SK-N-SH treated with all-trans-retinoic acid at 6 μM for 48 hours (cell line): ENCODE data around the gene DENND4B.

Source experiments
- ATAC-seq: fragments of 200-7000 bp; cut with Tn5 transposase; 3 replicates; pipeline ENCODE4 v1.9.1; 2020; ENCODE audit warnings: mild to moderate bottlenecking, moderate library complexity
- ARNTL ChIP-seq: fragments of 450-650 bp; formaldehyde crosslinking; IDR thresholded peaks from 2 replicates; pipeline ENCODE4 v1.5.0; 2020; ENCODE audit warnings: low read depth, mild to moderate bottlenecking, moderate library complexity, borderline replicate concordance
- BACH2 ChIP-seq: fragments of 250-450 bp; sonication (Bioruptor Pico); IDR thresholded peaks from 2 replicates; pipeline ENCODE4 v1.9.0; 2021; ENCODE audit warnings: mild to moderate bottlenecking, borderline replicate concordance
- CSDC2 ChIP-seq: fragments of 250-450 bp; sonication (Bioruptor Pico); IDR thresholded peaks from 2 replicates; pipeline ENCODE4 v1.5.0; 2020; ENCODE audit warnings: mild to moderate bottlenecking, moderate library complexity
- CSRNP3 ChIP-seq: fragments of 250-450 bp; sonication (Bioruptor Pico); IDR thresholded peaks from 2 replicates; pipeline ENCODE4 v1.5.1; 2021; ENCODE audit warnings: mild to moderate bottlenecking, moderate library complexity
- ESRRG ChIP-seq: fragments of 250-450 bp; sonication (Bioruptor Pico); IDR thresholded peaks from 2 replicates; pipeline ENCODE4 v1.6.1; 2021; ENCODE audit warnings: mild to moderate bottlenecking
- GLIS3 ChIP-seq: fragments of 250-450 bp; sonication (Bioruptor Pico); IDR thresholded peaks from 2 replicates; pipeline ENCODE4 v1.5.0; 2020; ENCODE audit warnings: mild to moderate bottlenecking, moderate library complexity
- ISL1 ChIP-seq: fragments of 250-450 bp; sonication (Bioruptor Pico); IDR thresholded peaks from 2 replicates; pipeline ENCODE4 v2.1.2; 2022; ENCODE audit warnings: mild to moderate bottlenecking, moderate library complexity
- OSR1 ChIP-seq: fragments of 250-450 bp; sonication (Bioruptor Pico); IDR thresholded peaks from 2 replicates; pipeline ENCODE4 v1.8.0; 2022; ENCODE audit warnings: moderate library complexity, mild to moderate bottlenecking, inconsistent platforms
- PPARA ChIP-seq: fragments of 250-450 bp; sonication (Bioruptor Pico); IDR thresholded peaks from 2 replicates; pipeline ENCODE4 v1.5.0; 2020; ENCODE audit warnings: mild to moderate bottlenecking, borderline replicate concordance
- RARB ChIP-seq: fragments of 250-450 bp; sonication (Bioruptor Pico); IDR thresholded peaks from 2 replicates; pipeline ENCODE4 v1.8.0; 2021; ENCODE audit warnings: mild to moderate bottlenecking, moderate library complexity
- SNAI2 ChIP-seq: fragments of 250-450 bp; sonication (Bioruptor Pico); IDR thresholded peaks from 2 replicates; pipeline ENCODE4 v1.5.0; 2020; ENCODE audit warnings: mild to moderate bottlenecking, moderate library complexity
- TOX ChIP-seq: fragments of 250-450 bp; sonication (Bioruptor Pico); IDR thresholded peaks from 2 replicates; pipeline ENCODE4 v1.8.0; 2021; ENCODE audit warnings: mild to moderate bottlenecking, moderate library complexity, borderline replicate concordance
- ZFP3 ChIP-seq: fragments of 250-450 bp; sonication (Bioruptor Pico); IDR thresholded peaks from 2 replicates; pipeline ENCODE4 v1.5.0; 2020; ENCODE audit warnings: mild to moderate bottlenecking, moderate library complexity
- ZFP30 ChIP-seq: fragments of 450-650 bp; formaldehyde crosslinking; IDR thresholded peaks from 2 replicates; pipeline ENCODE4 v1.5.0; 2022; ENCODE audit warnings: mild to moderate bottlenecking, moderate library complexity
- ZNF565 ChIP-seq: fragments of 450-650 bp; formaldehyde crosslinking; conservative IDR thresholded peaks from 2 replicates; pipeline ENCODE4 v1.5.0; 2020; ENCODE audit warnings: low read depth, mild to moderate bottlenecking, moderate library complexity
- ZNF8 ChIP-seq: fragments of 450-650 bp; formaldehyde crosslinking; IDR thresholded peaks from 2 replicates; pipeline ENCODE4 v1.5.0; 2020; ENCODE audit warnings: mild to moderate bottlenecking, moderate library complexity
- TF ChIP-seq, protein P1 (sequence below): fragments of 250-450 bp; sonication (Bioruptor Pico); IDR thresholded peaks from 2 replicates; pipeline ENCODE4 v1.8.0; 2021; ENCODE audit warnings: low read depth, mild to moderate bottlenecking, moderate library complexity, borderline replicate concordance
- TF ChIP-seq, protein P2 (sequence below): fragments of 250-450 bp; sonication (Bioruptor Pico); IDR thresholded peaks from 2 replicates; pipeline ENCODE4 v1.5.1; 2020; ENCODE audit warnings: low read depth, mild to moderate bottlenecking, moderate library complexity
- TF ChIP-seq, protein P3 (sequence below): fragments of 250-450 bp; sonication (Bioruptor Pico); IDR thresholded peaks from 2 replicates; pipeline ENCODE4 v1.5.0; 2020; ENCODE audit warnings: mild to moderate bottlenecking, moderate library complexity

DENND4B gene, protein sequence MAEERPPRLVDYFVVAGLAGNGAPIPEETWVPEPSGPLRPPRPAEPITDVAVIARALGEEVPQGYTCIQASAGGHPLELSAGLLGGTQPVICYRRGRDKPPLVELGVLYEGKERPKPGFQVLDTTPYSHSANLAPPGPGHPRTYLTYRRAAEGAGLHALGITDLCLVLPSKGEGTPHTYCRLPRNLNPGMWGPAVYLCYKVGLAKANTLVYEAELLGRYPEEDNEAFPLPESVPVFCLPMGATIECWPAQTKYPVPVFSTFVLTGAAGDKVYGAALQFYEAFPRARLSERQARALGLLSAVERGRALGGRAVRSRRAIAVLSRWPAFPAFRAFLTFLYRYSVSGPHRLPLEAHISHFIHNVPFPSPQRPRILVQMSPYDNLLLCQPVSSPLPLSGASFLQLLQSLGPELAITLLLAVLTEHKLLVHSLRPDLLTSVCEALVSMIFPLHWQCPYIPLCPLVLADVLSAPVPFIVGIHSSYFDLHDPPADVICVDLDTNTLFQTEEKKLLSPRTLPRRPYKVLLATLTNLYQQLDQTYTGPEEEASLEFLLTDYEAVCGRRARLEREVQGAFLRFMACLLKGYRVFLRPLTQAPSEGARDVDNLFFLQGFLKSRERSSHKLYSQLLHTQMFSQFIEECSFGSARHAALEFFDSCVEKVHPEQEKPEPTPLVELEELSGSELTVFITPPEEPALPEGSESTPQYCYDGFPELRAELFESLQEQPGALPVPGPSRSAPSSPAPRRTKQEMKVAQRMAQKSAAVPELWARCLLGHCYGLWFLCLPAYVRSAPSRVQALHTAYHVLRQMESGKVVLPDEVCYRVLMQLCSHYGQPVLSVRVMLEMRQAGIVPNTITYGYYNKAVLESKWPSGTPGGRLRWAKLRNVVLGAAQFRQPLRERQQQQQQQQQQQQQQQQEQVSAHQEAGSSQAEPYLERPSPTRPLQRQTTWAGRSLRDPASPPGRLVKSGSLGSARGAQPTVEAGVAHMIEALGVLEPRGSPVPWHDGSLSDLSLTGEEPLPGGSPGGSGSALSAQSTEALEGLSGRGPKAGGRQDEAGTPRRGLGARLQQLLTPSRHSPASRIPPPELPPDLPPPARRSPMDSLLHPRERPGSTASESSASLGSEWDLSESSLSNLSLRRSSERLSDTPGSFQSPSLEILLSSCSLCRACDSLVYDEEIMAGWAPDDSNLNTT (N-terminal part only)

GRCh38 chr1:153946622-153947241 is at the start of gene DENND4B:
Gene DENND4B (minus strand): TSS chr1:153946718. CDS start chr1:153944374, 2,344 bp downstream.
- TF ChIP-seq ARNTL (CRISPR knock-in tag): no peak
- TF ChIP-seq OSR1: no peak
- TF ChIP-seq SNAI2 (CRISPR knock-in tag): no peak
- no peak for TF ChIP-seq ZFP30 (CRISPR knock-in tag)
- no peak for TF ChIP-seq RARB (CRISPR knock-in tag)
- peak; percentile 85 for TF ChIP-seq GLIS3 (CRISPR knock-in tag)
- peak; percentile 92 for ATAC-seq

GRCh38 chr1:153995640-153996039 is 49.1 kb upstream of the DENND4B start:
- ATAC-seq: no peak
- TF ChIP-seq RARB (CRISPR knock-in tag) (no peak), BACH2 (CRISPR knock-in tag) (no peak), GLIS3 (CRISPR knock-in tag) (no peak), ZFP30 (CRISPR knock-in tag) (no peak), CSRNP3 (CRISPR knock-in tag) (no peak)
- TF ChIP-seq, protein P1, sequence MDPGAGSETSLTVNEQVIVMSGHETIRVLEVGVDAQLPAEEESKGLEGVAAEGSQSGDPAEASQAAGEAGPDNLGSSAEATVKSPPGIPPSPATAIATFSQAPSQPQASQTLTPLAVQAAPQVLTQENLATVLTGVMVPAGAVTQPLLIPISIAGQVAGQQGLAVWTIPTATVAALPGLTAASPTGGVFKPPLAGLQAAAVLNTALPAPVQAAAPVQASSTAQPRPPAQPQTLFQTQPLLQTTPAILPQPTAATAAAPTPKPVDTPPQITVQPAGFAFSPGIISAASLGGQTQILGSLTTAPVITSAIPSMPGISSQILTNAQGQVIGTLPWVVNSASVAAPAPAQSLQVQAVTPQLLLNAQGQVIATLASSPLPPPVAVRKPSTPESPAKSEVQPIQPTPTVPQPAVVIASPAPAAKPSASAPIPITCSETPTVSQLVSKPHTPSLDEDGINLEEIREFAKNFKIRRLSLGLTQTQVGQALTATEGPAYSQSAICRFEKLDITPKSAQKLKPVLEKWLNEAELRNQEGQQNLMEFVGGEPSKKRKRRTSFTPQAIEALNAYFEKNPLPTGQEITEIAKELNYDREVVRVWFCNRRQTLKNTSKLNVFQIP (CRISPR knock-in tag): no peak
- TF ChIP-seq, all 23 proteins: peak for 0

DNA sequence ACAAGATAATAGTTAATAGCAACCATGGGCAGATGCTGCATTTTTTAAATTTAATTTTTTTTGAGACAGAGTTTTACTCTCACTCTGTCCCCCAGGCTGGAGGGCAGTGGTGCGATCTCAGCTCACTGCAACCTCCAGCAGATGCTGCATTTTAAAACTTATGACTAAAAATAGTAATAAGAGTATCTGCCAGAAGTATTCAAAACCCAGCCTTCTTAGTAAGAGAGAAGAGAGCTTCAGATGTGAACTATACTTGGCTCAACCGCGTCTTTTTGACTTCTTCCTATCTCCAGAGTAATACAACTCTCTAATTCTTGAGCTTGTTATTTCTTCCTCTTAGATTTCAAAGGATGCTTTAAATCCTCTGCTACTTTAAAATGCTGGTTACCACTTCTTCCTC is 48.7 kb upstream of the DENND4B start:
- no peak for TF ChIP-seq BACH2 (CRISPR knock-in tag)
- TF ChIP-seq TOX (CRISPR knock-in tag): no peak
- TF ChIP-seq, protein P2, sequence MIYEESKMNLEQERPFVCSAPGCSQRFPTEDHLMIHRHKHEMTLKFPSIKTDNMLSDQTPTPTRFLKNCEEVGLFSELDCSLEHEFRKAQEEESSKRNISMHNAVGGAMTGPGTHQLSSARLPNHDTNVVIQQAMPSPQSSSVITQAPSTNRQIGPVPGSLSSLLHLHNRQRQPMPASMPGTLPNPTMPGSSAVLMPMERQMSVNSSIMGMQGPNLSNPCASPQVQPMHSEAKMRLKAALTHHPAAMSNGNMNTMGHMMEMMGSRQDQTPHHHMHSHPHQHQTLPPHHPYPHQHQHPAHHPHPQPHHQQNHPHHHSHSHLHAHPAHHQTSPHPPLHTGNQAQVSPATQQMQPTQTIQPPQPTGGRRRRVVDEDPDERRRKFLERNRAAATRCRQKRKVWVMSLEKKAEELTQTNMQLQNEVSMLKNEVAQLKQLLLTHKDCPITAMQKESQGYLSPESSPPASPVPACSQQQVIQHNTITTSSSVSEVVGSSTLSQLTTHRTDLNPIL: no peak
- no peak for TF ChIP-seq CSDC2 (CRISPR knock-in tag)
- no peak for TF ChIP-seq ZNF565
- TF ChIP-seq ARNTL (CRISPR knock-in tag): no peak
- no peak for TF ChIP-seq ZFP30 (CRISPR knock-in tag)
- TF ChIP-seq, protein P1 (CRISPR knock-in tag): no peak
- no peak for TF ChIP-seq ZFP3
- no peak for TF ChIP-seq ESRRG (CRISPR knock-in tag)
- TF ChIP-seq RARB (CRISPR knock-in tag): no peak
- no peak for TF ChIP-seq PPARA (CRISPR knock-in tag)
- TF ChIP-seq GLIS3 (CRISPR knock-in tag): no peak
- no peak for TF ChIP-seq ZNF8 (CRISPR knock-in tag)
- TF ChIP-seq ISL1: no peak
- TF ChIP-seq, protein P3, sequence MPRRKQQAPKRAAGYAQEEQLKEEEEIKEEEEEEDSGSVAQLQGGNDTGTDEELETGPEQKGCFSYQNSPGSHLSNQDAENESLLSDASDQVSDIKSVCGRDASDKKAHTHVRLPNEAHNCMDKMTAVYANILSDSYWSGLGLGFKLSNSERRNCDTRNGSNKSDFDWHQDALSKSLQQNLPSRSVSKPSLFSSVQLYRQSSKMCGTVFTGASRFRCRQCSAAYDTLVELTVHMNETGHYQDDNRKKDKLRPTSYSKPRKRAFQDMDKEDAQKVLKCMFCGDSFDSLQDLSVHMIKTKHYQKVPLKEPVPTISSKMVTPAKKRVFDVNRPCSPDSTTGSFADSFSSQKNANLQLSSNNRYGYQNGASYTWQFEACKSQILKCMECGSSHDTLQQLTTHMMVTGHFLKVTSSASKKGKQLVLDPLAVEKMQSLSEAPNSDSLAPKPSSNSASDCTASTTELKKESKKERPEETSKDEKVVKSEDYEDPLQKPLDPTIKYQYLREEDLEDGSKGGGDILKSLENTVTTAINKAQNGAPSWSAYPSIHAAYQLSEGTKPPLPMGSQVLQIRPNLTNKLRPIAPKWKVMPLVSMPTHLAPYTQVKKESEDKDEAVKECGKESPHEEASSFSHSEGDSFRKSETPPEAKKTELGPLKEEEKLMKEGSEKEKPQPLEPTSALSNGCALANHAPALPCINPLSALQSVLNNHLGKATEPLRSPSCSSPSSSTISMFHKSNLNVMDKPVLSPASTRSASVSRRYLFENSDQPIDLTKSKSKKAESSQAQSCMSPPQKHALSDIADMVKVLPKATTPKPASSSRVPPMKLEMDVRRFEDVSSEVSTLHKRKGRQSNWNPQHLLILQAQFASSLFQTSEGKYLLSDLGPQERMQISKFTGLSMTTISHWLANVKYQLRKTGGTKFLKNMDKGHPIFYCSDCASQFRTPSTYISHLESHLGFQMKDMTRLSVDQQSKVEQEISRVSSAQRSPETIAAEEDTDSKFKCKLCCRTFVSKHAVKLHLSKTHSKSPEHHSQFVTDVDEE (CRISPR knock-in tag): no peak
- TF ChIP-seq, all 23 proteins: peak for 0
- no peak for ATAC-seq
